Prostate gland (tissue), 2 donors: ENCODE data around the gene ADAMTS14.

ENCODE experiments used
- CTCF ChIP-seq, 4 experiments: fragments of 200-600 bp in 2 of 4; fragments of 450-650 bp in 2 of 4; sonication (generic) in 2 of 4; IDR thresholded peaks; 1 replicate in 3 of 4; 2 replicates in 1 of 4; pipeline ENCODE4 v1.5.1; 2016 to 2019; ENCODE audit warnings: antibody characterized with exemption in 4 of 4, mild to moderate bottlenecking in 2 of 4, moderate library complexity in 2 of 4
- POLR2A ChIP-seq: fragments of 450-650 bp; IDR thresholded peaks from one replicate; pipeline ENCODE4 v1.6.1; 2016; ENCODE audit warnings: antibody characterized with exemption, mild to moderate bottlenecking

- no peak for TF ChIP-seq CTCF (IDR thresholded peaks at IDR 0.05)
- no peak for TF ChIP-seq POLR2A
These were observed 57.6 kb downstream of the ADAMTS14 start for GRCh38 chr10:70729763-70730357.
